HepG2 (cell line): ENCODE measurements around the gene TGIF1. TPM values are rescaled to one million over a fixed set of nuclear protein-coding genes. Genes with fewer than 3 reads are reported as not detected.

Experiments used
- ATAC-seq: fragments of 200-7000 bp; cut with Tn5 transposase; 3 replicates; pipeline ENCODE4 v1.9.1; 2020; ENCODE audit warnings: mild to moderate bottlenecking, moderate library complexity
- BruUV-seq: library from RNA; stranded (reverse); fragments of 400-500 nt; replicated peaks from 2 replicates; lab custom pipeline; 2021; lab: Mats Ljungman, UMichigan
- CTCF ChIA-PET: fragments of 300-600 bp; formaldehyde crosslinking; extraction: SDS; loops from one replicate; lab custom pipeline; 2021; ENCODE audit warnings: low total read pairs, inconsistent platforms, low intra/inter-chr PET ratio; lab: Yijun Ruan, JAX
- POLR2A ChIA-PET: fragments of 350-600 bp; sonication (Branson Sonifier 250); formaldehyde crosslinking; loops from one replicate; lab custom pipeline; 2020; ENCODE audit warnings: antibody characterized with exemption, inconsistent platforms; lab: Yijun Ruan, JAX
- DNase-seq: peaks from one replicate; pipeline ENCODE4 v3.0.0-alpha.2; 2015; ENCODE audit warnings: low spot score
- FAIRE-seq: peaks from 3 replicates; lab custom pipeline; 2011; peaks lifted over from hg19 to GRCh38; lab: Jason Lieb, UNC
- H2AFZ ChIP-seq: one replicate; pipeline ENCODE4 v1.6.1; 2011; ENCODE audit warnings: low read length, inconsistent platforms
- H3K27ac ChIP-seq: fragments of 300-600 bp; 3 replicates; pipeline ENCODE4 v1.8.0; 2011; ENCODE audit warnings: mixed run types, mild to moderate bottlenecking, mixed read lengths, low read length, inconsistent platforms; ENCODE audit not compliant: insufficient read depth; ENCODE audit errors: extremely low read length
- H3K27me3 ChIP-seq, 2 experiments: fragments of 200-600 bp in 1 of 2; 2 replicates in 1 of 2; 3 replicates in 1 of 2; pipeline versions ENCODE4 v1.6.0 to v1.8.0; 2011; ENCODE audit warnings: low read length in 2 of 2, mild to moderate bottlenecking in 2 of 2, moderate library complexity in 2 of 2, inconsistent platforms in 1 of 2; ENCODE audit not compliant: insufficient read depth in 2 of 2, control insufficient read depth in 1 of 2
- H3K36me3 ChIP-seq, 2 experiments: fragments of 200-600 bp in 1 of 2; replicated peaks in 1 of 2; 2 replicates in 1 of 2; 3 replicates in 1 of 2; pipeline versions ENCODE4 v1.5.1 to v1.8.0; 2011; ENCODE audit warnings: low read length in 2 of 2, inconsistent platforms in 1 of 2; ENCODE audit not compliant: insufficient read depth in 2 of 2, control insufficient read depth in 1 of 2
- H3K4me1 ChIP-seq: 2 replicates; pipeline ENCODE4 v1.5.1; 2012; ENCODE audit warnings: low read length, inconsistent platforms; ENCODE audit not compliant: insufficient read depth
- H3K4me2 ChIP-seq: 2 replicates; pipeline ENCODE4 v1.6.0; 2011; ENCODE audit warnings: low read depth, low read length, inconsistent platforms
- H3K4me3 ChIP-seq, 3 experiments: fragments of 200-600 bp in 1 of 3; sonication (generic), shearing (Covaris generic) in 1 of 3; replicated peaks in 1 of 3; 2 replicates each; pipeline ENCODE4 v1.5.1; 2011 to 2016; ENCODE audit warnings: low read length in 3 of 3, inconsistent platforms in 2 of 3, low read depth in 2 of 3, mild to moderate bottlenecking in 2 of 3, control low read depth in 1 of 3, mixed read lengths in 1 of 3; ENCODE audit not compliant: insufficient read depth in 1 of 3
- H3K79me2 ChIP-seq: one replicate; pipeline ENCODE4 v1.6.1; 2011; ENCODE audit warnings: low read length, inconsistent platforms; ENCODE audit not compliant: insufficient read depth
- H3K9ac ChIP-seq: 2 replicates; pipeline ENCODE4 v1.6.0; 2011; ENCODE audit warnings: mild to moderate bottlenecking, low read depth, low read length, inconsistent platforms; ENCODE audit not compliant: insufficient read depth
- H3K9me3 ChIP-seq: 2 replicates; pipeline ENCODE4 v1.5.1; 2012; ENCODE audit warnings: mild to moderate bottlenecking, low read length
- H4K20me1 ChIP-seq: 2 replicates; pipeline ENCODE4 v1.6.0; 2011; ENCODE audit warnings: inconsistent platforms, mild to moderate bottlenecking, low read length, moderate library complexity; ENCODE audit not compliant: insufficient read depth
- ATF6 ChIP-seq: sonication (generic); formaldehyde crosslinking; conservative IDR thresholded peaks from 2 replicates; pipeline ENCODE4 v1.4.0; 2020; ENCODE audit warnings: missing genetic modification reagents
- EED ChIP-seq: sonication (generic); formaldehyde crosslinking; IDR thresholded peaks from 2 replicates; pipeline ENCODE4 v1.5.0; 2020; ENCODE audit warnings: mild to moderate bottlenecking, missing genetic modification reagents
- KLF11 ChIP-seq: IDR thresholded peaks from 2 replicates; pipeline ENCODE4 v1.6.1; 2016; ENCODE audit warnings: missing compliant biosample characterization
- SRSF9 ChIP-seq: fragments of 200-400 bp; formaldehyde crosslinking; IDR thresholded peaks from 2 replicates; pipeline ENCODE4 v1.6.1; 2018; ENCODE audit warnings: borderline replicate concordance, mild to moderate bottlenecking, low read depth, low read length; ENCODE audit not compliant: insufficient read depth, poor library complexity, severe bottlenecking
- TAF1 ChIP-seq: sonication (generic); formaldehyde crosslinking; IDR thresholded peaks from 2 replicates; pipeline ENCODE4 v1.4.0; 2020; ENCODE audit warnings: missing genetic modification reagents
- TOE1 ChIP-seq: sonication (generic); formaldehyde crosslinking; IDR thresholded peaks from 2 replicates; pipeline ENCODE4 v1.4.0; 2020; ENCODE audit warnings: mild to moderate bottlenecking, missing genetic modification reagents
- ZNF512 ChIP-seq: sonication (generic); formaldehyde crosslinking; IDR thresholded peaks from 2 replicates; pipeline ENCODE4 v1.4.0; 2020; ENCODE audit warnings: mild to moderate bottlenecking, missing genetic modification reagents
- WGBS: methylation state at CpG from one replicate; pipeline ENCODE4 v1.1.6; 2017; ENCODE audit warnings: low lambda C conversion rate; 5-methylcytosine and 5-hydroxymethylcytosine counted together
- in situ Hi-C: cut with HindIII; loops from 2 replicates; pipeline ENCODE4 v1.10.0; 2017; ENCODE audit warnings: low pct_unique_long_range_greater_than_20kb; ENCODE audit not compliant: extremely low pct_ligation_motif_present
- intact Hi-C: fragments of 100-400 bp; cut with micrococcal nuclease; formaldehyde crosslinking; loops from one replicate; pipeline ENCODE4 v1.10.0; 2022; ENCODE audit not compliant: unreplicated experiment
- polyA plus RNA-seq, 8 experiments: library from polyadenylated mRNA; depleted of rRNA in 3 of 8; stranded (reverse) in 7 of 8; unstranded in 1 of 8; fragments of >200 nt; fragmentation: Illumina TruSeq in 4 of 8; extraction: Trizol in 4 of 8; gene quantifications; 2 replicates each; pipeline versions ENCODE4 v1.2.1 to v1.2.3, GENCODE V29; 2011 to 2016; ENCODE audit warnings: low read depth in 4 of 8, missing spikeins in 1 of 8, mixed read lengths in 1 of 8; ENCODE audit not compliant: insufficient read depth in 1 of 8
- total RNA-seq, 5 experiments: library from RNA; depleted of rRNA; stranded (reverse); fragments of >200 nt; fragmentation: Illumina TruSeq; extraction: Trizol; gene quantifications; 2 replicates each; pipeline ENCODE4 v1.2.3, GENCODE V29; 2016; ENCODE audit warnings: low read depth in 1 of 5

The TGIF1 gene
- total and polyA plus RNA-seq, 2 of the 13 experiments (the other 11 are each of a cell fraction or from before 2014, with no cell fraction given) = 50.0 to 76.1 TPM

GRCh38 chr18:3442919-3443318 is 7.1 kb upstream of the TGIF1 start:
- no peaks in the 10 kb centered on the region for H3K9me3 ChIP-seq
- CTCF ChIA-PET = interaction anchor here (1.9 kb wide), 1 partner anchor 223 kb away, joined by 6 read pairs; no protein-coding TSS in a partner anchor
- H3K4me1 ChIP-seq = peaks cover 32% of the 10 kb centered on the region
- H3K4me2 ChIP-seq = no peak overlapping the region
- BruUV-seq = no TSS peak
- no peak overlapping the region for H3K9ac ChIP-seq
- in situ Hi-C loops (no loop called here), intact Hi-C loops (no loop called here)
- no peaks in the 10 kb centered on the region for H3K36me3 ChIP-seq
- DNase-seq = no peak
- no peak overlapping the region for H3K4me3 ChIP-seq
- no peak for FAIRE-seq
- TF ChIP-seq ZNF512 (CRISPR knock-in tag) (no peak), EED (CRISPR knock-in tag) (no peak), TAF1 (no peak), TOE1 (CRISPR knock-in tag) (no peak), KLF11 (CRISPR knock-in tag) (no peak), ATF6 (CRISPR knock-in tag) (no peak), SRSF9 (no peak)
- no peak overlapping the region for H3K27ac ChIP-seq
- no peaks in the 10 kb centered on the region for H4K20me1 ChIP-seq
- 50% methylated on average over 4 of the region's 4 CpGs for WGBS
- H3K27me3 ChIP-seq = no peaks in the 10 kb centered on the region; a peak in 2 of 5 replicates
- no peaks in the 10 kb centered on the region for H3K79me2 ChIP-seq
- no peak overlapping the region for H2AFZ ChIP-seq
- ATAC-seq = no peak
- POLR2A ChIA-PET = interaction anchor here (2.0 kb wide), 1 partner anchor 223 kb away, joined by 5 read pairs; no protein-coding TSS in a partner anchor
